Activated CD8-positive, alpha-beta memory T cell treated with anti-CD3 and anti-CD28 coated beads for 48 hours (primary cell): Measurements from ENCODE around the gene ADAM11.

Experiments
- DNase-seq, 3 experiments: peaks; one replicate each; pipeline ENCODE4 v3.0.0-alpha.2; 2020; ENCODE audit warnings: low read depth in 2 of 3, low spot score in 2 of 3

ADAM11 gene

GRCh38 chr17:44830359-44831288, 71.8 kb downstream of the ADAM11 start:
- DNase-seq = no peak

- DNase-seq = no peak
Measured at GRCh38 chr17:44831371-44831770, 72.6 kb downstream of the ADAM11 start.
